ENCODE data around the gene KLHL6. TPM values are rescaled to one million over a fixed set of nuclear protein-coding genes. Genes with fewer than 3 reads are reported as not detected.

Gene KLHL6
- total and polyA plus RNA-seq, 2 of the 8 experiments (the other 6 are each of a cell fraction or from before 2014, with no cell fraction given): 0.05 TPM; not detected in 1

DNA sequence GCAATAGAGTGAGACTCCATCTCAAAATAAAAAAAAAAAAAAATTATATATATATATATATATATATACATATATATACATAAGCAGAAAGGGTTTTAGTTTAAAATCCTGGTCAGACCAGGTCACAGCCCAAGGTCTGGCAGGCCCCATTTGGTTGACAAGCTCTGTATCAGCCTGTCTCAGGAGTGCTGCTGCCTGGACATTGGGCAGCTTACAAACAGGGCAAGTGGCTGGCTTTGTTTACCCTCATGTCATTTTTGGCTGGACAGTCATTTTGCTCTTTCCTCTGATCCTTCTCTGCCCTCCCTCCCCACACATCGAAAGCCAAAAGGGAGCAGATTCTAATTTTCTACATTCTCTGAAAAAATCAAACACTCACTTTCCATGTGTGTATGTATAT lies 26.7 kb upstream of the KLHL6 start:
- Histone ChIP-seq H3K36me3 (ENCODE audit: control insufficient read depth in 2 of 4, insufficient read depth in 4 of 4, low read length in 3 of 4) (no peaks in the 10 kb centered on the region), H2AK5ac (ENCODE audit: low read depth, low read length) (no peak overlapping the region), H4K5ac (ENCODE audit: insufficient read length, low read depth, low read length) (no peak overlapping the region), H3K23ac (ENCODE audit: insufficient read length) (no peak overlapping the region), H3K56ac (replicated peaks; ENCODE audit: insufficient read length, low read depth, low read length) (no peak overlapping the region), H4K20me1 (replicated peaks in 1 of 2; ENCODE audit: control insufficient read depth in 1 of 2, insufficient read depth in 2 of 2, low read length in 2 of 2) (no peaks in the 10 kb centered on the region), H3K9ac (replicated peaks in 1 of 4; ENCODE audit: extremely low read depth in 1 of 4, low read depth in 3 of 4, low read length in 3 of 4) (no peak overlapping the region), H3K23me2 (ENCODE audit: low read depth, low read length) (no peaks in the 10 kb centered on the region), H2BK20ac (ENCODE audit: low read length) (no peak overlapping the region), H2BK120ac (replicated peaks; ENCODE audit: low read depth, low read length) (no peak overlapping the region), H3K79me1 (ENCODE audit: low read depth, low read length) (no peaks in the 10 kb centered on the region), H3K18ac (ENCODE audit: extremely low read depth, low read length) (no peak overlapping the region), H3K4ac (replicated peaks; ENCODE audit: insufficient read length, low read depth, low read length) (no peak overlapping the region), H3K4me2 (ENCODE audit: insufficient read depth in 1 of 2, low read depth in 2 of 2, low read length in 2 of 2) (no peak overlapping the region), H4K91ac (replicated peaks; ENCODE audit: insufficient read length, low read length) (no peak overlapping the region), H2BK12ac (ENCODE audit: low read depth, low read length) (no peak overlapping the region), H4K8ac (ENCODE audit: extremely low read depth, insufficient read depth, low read length) (no peak overlapping the region), H3K27ac (ENCODE audit: low read depth, low read length) (no peak overlapping the region), H3K4me1 (replicated peaks in 1 of 4; ENCODE audit: control insufficient read depth in 3 of 4, insufficient read depth in 4 of 4, low read length in 3 of 4) (peaks cover 1 to 9% (median 7%) of the 10 kb centered on the region in 4 experiments; a peak in 4 of 7 replicates), H3K27me3 (replicated peaks in 1 of 4; ENCODE audit: control insufficient read depth in 3 of 4, extremely low read depth in 1 of 4, insufficient read depth in 3 of 4, low read length in 3 of 4) (no peaks in the 10 kb centered on the region), H3K4me3 (ENCODE audit: extremely low read depth in 1 of 4, insufficient read depth in 2 of 4, low read depth in 3 of 4, low read length in 4 of 4) (no peak overlapping the region), H3K14ac (ENCODE audit: insufficient read length) (no peak overlapping the region), H2BK5ac (ENCODE audit: low read depth, low read length) (no peak overlapping the region), H3K79me2 (ENCODE audit: control insufficient read depth in 1 of 2, insufficient read depth in 2 of 2, low read length in 2 of 2) (no peaks in the 10 kb centered on the region), H2BK15ac (ENCODE audit: low read length) (no peak overlapping the region; the same call in 1 of the 2 replicates), H3K9me3 (ENCODE audit: insufficient read depth in 2 of 2, low read depth in 1 of 2, low read length in 1 of 2) (no peaks in the 10 kb centered on the region), H2AFZ (ENCODE audit: low read length) (no peak overlapping the region)
- DNase-seq (ENCODE audit: low read depth in 1 of 2, low spot score in 2 of 2) (no peak), FAIRE-seq (no peak)
- WGBS, 2 experiments (ENCODE audit: extremely low coverage in 1 of 2, insufficient coverage in 1 of 2, insufficient read length in 1 of 2, insufficient replicate concordance in 2 of 2, low coverage in 1 of 2, low lambda C conversion rate in 2 of 2, missing lambda C conversion rate in 1 of 2): 94% methylated on average over 1 of the region's 1 CpG; no CpG with 5 or more reads in 1 of the 2 experiments
- POLR2A ChIA-PET (ENCODE audit: partially characterized antibody): interaction anchor here (0.7 kb wide), 1 partner anchor 10 kb away, joined by 3 read pairs; no protein-coding TSS in a partner anchor
- CTCF ChIA-PET (ENCODE audit: partially characterized antibody): interaction anchor here (0.6 to 2.6 kb wide), 5 partner anchors 8 to 138 kb away, joined by 3 to 17 read pairs (median 4); no protein-coding TSS in a partner anchor
- TF ChIP-seq BCL11A (IDR thresholded peaks at IDR 0.05; ENCODE audit: low read depth in 2 of 2, low read length in 2 of 2) (no peak), SAP30 (IDR thresholded peaks at IDR 0.05; ENCODE audit: insufficient read depth, insufficient replicate concordance, low read length) (no peak), ZNF274 (IDR thresholded peaks at IDR 0.05; ENCODE audit: borderline replicate concordance, extremely low read depth, low read length) (no peak), TCF12 (IDR thresholded peaks at IDR 0.05; ENCODE audit: low read depth, low read length) (no peak), CTBP2 (IDR thresholded peaks at IDR 0.05; ENCODE audit: borderline replicate concordance, insufficient read depth, insufficient read length, low read length) (no peak), CHD1 (IDR thresholded peaks at IDR 0.05; ENCODE audit: low read depth, low read length) (no peak), KDM1A (IDR thresholded peaks at IDR 0.05; ENCODE audit: borderline replicate concordance, low read length) (no peak)
